Embryonic facial prominence (tissue), 1 donor: ENCODE results near the gene TCEANC2.

ENCODE experiments used
- DNase-seq: peaks from one replicate; pipeline ENCODE4 v3.0.0-alpha.2; 2016; ENCODE audit errors: extremely low spot score

TCEANC2 gene

DNA sequence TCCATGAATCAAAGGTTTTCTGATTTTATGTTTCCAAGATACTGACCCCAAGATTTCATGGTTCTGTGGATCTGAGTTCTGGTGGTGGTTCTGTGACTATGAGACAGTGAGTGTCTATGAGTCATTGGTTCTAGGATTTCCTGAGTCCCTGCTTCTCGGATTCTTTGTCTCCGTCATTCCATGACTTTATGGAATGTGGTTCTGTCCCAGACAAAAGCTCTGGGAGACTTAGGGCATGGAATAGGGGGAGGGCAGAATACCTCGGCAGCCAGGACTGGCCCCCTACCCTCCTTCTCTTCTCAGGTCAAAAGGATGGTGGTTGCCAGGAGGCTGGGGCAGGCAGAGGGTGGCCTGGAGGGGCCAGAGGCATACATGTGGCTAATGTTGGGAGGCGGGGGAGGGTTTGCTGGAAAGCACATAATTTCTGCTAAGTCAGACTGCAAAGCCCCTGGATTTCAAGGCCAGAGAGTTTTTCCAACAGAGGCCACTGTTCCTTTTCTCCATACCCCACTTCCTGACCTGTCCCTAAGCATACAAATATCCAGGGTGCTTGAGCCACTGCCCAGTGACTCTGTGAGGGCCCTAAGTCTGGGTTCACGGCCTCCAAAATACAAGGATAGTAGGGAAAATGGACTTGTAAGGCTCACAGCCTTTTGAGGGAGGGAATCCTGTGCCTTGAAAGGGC, 82.2 kb downstream of the TCEANC2 start:
- DNase-seq = no peak

- DNase-seq = no peak
These were observed 83.0 kb downstream of the TCEANC2 start for GRCh38 chr1:54136269-54136896.

DNA sequence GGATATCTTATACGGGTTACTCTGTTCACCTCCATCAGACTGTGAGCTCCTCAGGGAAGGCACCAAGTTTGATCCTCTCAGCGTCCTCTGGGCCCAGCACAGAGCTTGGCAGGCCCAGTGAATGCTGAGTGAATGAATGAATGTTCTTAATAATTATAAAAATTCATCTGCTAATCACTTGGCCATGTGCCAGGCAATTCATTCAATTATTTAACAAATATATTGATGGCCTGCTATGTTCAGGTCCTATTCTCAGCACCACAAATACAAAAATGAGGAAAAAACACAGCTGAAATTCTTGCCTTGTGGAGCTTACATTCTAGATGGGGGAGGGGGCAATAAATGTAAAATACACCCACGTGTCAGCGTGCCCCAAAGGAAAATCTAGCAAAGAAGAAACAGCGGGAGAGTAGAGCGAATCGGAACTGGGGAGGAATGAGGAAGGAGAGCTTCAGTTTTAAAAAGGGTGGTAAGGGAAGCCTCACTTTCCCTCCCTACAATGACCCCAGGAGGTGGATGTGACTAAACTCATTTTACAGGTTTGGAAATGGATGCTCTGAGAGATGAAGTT, 83.6 kb downstream of the TCEANC2 start:
- no peak for DNase-seq

DNA sequence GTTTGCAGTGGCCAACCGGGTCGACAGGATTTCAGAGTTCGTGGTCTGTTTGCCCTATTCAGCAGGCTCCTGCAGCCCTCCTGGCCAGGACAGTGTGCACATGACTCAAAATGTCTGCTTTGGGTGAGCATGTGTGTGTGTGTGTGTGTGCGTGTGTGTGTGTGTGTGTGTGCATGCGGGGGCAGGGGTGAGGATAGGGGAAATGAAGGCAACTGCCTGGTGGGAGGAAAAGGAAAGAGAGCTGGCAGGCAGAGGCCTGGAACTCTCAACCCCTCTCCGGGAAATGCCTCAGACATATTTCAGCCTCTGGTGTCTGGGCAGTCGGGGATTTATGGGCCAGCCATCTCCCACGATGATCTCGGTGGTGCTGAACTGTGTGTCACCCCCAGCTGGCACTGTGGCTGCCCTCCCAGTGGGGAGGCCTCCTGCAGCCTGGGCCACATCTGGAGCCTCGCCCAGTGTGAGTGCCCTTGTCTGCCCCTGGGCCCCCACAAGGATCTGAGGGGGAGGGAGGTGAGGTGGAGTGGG, 84.2 kb downstream of the TCEANC2 start:
- DNase-seq = no peak

GRCh38 chr1:54138994-54139393, 85.6 kb downstream of the TCEANC2 start:
- no peak for DNase-seq

DNA sequence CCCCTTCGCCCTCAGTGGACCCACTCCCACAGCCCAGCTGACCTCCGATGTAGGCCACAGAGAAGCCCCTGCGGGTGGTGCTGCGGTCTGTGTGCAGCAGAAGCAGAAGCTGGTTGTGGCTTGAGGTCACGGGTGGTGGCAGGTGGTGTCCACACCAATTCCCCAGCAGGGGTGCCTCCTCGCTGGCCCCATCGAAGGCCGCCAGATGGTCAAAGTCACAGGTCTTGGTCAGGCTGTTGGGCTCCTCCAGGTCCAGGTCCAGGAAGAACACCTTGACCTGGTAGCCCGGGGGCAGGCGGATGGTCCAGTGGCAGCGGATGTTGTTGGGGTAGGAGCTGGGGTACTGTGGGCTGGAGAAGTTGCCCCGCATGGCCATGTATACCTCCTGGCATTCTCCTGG, 86.3 kb downstream of the TCEANC2 start:
- no peak for DNase-seq

DNA sequence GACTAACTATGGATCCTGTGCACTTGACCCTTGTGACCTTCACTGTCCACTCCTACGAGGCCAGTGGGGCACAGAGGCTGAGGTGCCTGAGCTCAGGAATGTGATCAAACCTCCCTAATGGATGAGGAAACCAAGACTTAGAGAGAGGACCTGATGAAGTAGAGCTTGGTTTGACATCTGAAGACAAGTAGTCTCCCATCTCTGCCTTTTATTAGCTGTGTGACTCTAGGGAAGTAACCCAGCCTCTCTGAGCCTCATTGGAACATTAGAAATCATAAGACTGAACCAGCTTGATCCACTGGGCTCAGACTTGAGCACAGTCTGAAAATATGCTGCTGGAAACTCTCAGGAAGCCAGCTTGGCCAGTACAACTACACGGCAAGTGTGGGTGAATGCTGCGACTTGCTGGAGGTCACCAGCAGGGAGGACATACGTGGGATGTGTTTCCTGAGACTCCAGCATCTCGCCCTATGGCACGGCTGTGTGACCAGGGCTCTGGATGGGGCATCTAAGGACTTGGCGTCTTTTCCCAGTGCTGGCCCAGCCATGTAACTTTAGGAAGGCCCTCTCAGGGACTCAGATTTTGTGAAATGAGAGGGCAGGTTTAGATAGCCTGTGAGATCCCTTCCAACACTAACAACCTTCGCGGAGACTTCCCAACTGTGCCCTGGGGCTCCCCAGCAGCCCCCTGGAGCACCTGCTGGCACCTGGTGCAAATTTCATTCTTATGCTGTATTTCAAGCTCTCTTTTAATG, 88.9 kb downstream of the TCEANC2 start:
- DNase-seq = no peak

DNA sequence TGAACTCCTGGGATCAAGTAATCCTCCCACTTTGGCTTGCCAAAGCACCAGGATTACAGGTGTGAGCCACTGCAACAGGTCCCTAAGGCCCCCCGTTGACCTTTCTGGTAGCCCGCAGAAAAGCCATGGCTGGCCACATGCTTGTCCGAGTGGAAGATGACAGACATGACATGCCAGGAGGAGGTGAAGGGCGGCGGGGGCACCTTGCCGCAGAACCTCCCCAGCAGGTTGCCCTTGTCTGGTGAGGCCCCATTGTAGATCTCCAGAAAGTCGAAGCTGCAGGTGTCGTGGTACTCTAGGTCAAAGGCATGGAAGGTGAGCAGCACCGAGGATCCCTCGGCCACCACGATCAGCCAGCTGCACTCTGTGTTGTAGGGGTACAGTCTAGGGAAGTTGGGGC, 91.0 kb downstream of the TCEANC2 start:
- DNase-seq = no peak

DNA sequence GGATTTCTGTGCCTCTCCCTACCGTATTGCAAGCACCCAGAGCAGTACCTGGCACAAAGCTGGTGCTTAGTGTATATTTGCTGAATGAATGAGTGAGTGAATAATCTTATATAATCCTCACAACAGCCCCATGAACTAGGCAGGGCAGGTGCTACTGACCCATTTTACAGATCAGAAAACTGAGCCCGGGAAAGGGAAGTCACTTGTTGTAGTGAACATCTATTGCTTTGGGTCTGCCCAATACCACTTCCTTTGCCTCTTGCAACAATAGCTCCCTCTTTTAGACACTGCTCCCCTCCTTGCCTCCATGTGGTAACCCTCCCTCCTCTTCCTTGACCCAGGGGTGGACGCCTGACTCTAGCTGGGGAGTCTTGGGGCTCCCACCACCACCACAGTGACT, 96.3 kb downstream of the TCEANC2 start:
- DNase-seq = no peak

DNA sequence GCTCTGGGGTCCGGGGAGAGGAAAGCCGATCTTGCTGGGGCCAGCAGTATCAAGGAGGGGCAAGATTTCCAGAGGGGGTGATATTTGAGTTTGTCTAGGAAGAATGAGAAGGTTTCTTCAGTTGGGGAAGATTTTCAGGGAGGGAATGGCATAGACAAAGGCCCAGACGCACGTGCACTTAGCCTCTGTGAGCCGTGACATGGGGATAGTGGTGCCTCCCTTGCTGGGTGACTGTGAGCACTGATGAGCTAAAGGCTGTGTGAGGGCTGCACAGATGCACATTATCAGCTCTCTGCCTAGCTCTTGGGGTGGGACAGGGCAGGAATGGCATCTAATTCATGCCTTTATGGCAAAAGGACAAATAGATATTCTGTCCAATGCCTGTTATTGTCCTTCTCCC, 97.6 kb downstream of the TCEANC2 start:
- DNase-seq = no peak

DNA sequence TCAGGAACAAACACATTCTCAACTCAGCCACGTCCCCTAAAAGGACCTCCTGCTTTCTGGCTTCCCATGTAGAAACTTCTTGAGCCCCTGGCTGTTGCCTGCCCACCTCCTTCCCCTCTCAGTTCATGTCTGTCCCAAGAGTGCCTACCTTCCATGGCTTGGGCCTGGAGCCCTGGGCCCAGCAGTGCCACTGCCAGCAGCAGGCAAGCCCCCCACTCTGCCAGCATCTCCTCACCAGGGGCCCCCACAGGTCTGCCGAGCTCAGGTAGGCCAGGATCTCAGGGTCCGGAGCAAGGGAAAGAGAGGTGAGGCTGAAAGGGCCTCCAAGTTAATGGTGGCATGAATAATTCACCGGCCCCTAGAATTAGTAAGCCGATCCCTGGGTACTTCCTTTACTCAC, 99.3 kb downstream of the TCEANC2 start, which contains the start of gene CDCP2:
CDCP2 (minus strand) TSS at position 305 of the 400 bp plus-strand sequence; CDS start at position 227, 78 bp downstream.
- no peak for DNase-seq

GRCh38 chr1:54153535-54154439, 100.4 kb downstream of the TCEANC2 start:
- DNase-seq = no peak
